IMR-90 (cell line): ENCODE results near the gene RBP4. TPM values are rescaled to one million over a fixed set of nuclear protein-coding genes. Genes with fewer than 3 reads are reported as not detected.

ENCODE experiments used
- ATAC-seq: fragments of 200-7000 bp; cut with Tn5 transposase; 2 replicates; pipeline ENCODE4 v1.9.1; 2020; ENCODE audit warnings: low read depth, mild to moderate bottlenecking, moderate library complexity
- BruUV-seq: library from RNA; stranded (reverse); fragments of 400-500 nt; replicated peaks from 2 replicates; lab custom pipeline; 2021; lab: Mats Ljungman, UMichigan
- CTCF ChIA-PET: fragments of 300-600 bp; formaldehyde crosslinking; extraction: SDS; loops from one replicate; lab custom pipeline; 2021; ENCODE audit warnings: antibody characterized with exemption; lab: Yijun Ruan, JAX
- POLR2A ChIA-PET: fragments of 300-600 bp; sonication (Branson Sonifier 250); formaldehyde crosslinking; loops from one replicate; lab custom pipeline; 2022; ENCODE audit warnings: antibody characterized with exemption; ENCODE audit not compliant: unreplicated experiment; lab: Charles Lee
- DNase-seq: peaks from one replicate; pipeline ENCODE4 v3.0.0; 2013
- H2AFZ ChIP-seq: replicated peaks from 2 replicates; pipeline ENCODE3; 2013; ENCODE audit warnings: low read length, mild to moderate bottlenecking; ENCODE audit not compliant: poor library complexity
- H2AK5ac ChIP-seq: 2 replicates; pipeline ENCODE4 v1.6.1; 2013; ENCODE audit warnings: low read depth, low read length, inconsistent platforms
- H2AK9ac ChIP-seq: replicated peaks from 2 replicates; pipeline ENCODE3; 2013; ENCODE audit warnings: mild to moderate bottlenecking, low read depth, low read length, moderate library complexity; ENCODE audit not compliant: poor library complexity
- H2BK120ac ChIP-seq: 2 replicates; pipeline ENCODE4 v1.6.1; 2013; ENCODE audit warnings: low read depth, low read length, inconsistent platforms
- H2BK15ac ChIP-seq: 3 replicates; pipeline ENCODE4 v1.6.1; 2013; ENCODE audit warnings: low read depth, low read length, inconsistent platforms
- H2BK20ac ChIP-seq: 2 replicates; pipeline ENCODE4 v1.6.1; 2013; ENCODE audit warnings: low read depth, mild to moderate bottlenecking, inconsistent platforms, low read length, moderate library complexity
- H2BK5ac ChIP-seq: 2 replicates; pipeline ENCODE4 v1.6.1; 2013; ENCODE audit warnings: mild to moderate bottlenecking, low read depth, low read length, inconsistent platforms; ENCODE audit not compliant: poor library complexity, severe bottlenecking
- H3K14ac ChIP-seq: replicated peaks from 2 replicates; pipeline ENCODE4 v1.6.1; 2013; ENCODE audit warnings: low read depth, low read length, inconsistent platforms
- H3K18ac ChIP-seq: 2 replicates; pipeline ENCODE4 v1.6.1; 2013; ENCODE audit warnings: low read depth, low read length, control low read depth
- H3K23ac ChIP-seq: 2 replicates; pipeline ENCODE4 v1.6.1; 2013; ENCODE audit warnings: low read depth, low read length, inconsistent platforms
- H3K27ac ChIP-seq: 2 replicates; pipeline ENCODE4 v1.5.1; 2013; ENCODE audit warnings: mild to moderate bottlenecking, control low read depth, low read length; ENCODE audit not compliant: insufficient read depth
- H3K27me3 ChIP-seq: 2 replicates; pipeline ENCODE4 v1.6.1; 2013; ENCODE audit warnings: low read length; ENCODE audit not compliant: control insufficient read depth, insufficient read depth
- H3K36me3 ChIP-seq: 2 replicates; pipeline ENCODE4 v1.6.1; 2013; ENCODE audit warnings: low read length, mixed read lengths; ENCODE audit not compliant: control insufficient read depth, insufficient read depth
- H3K4ac ChIP-seq: 2 replicates; pipeline ENCODE4 v1.6.1; 2013; ENCODE audit warnings: low read depth, low read length, inconsistent platforms
- H3K4me1 ChIP-seq: 2 replicates; pipeline ENCODE4 v1.6.1; 2013; ENCODE audit warnings: low read length, mixed read lengths; ENCODE audit not compliant: control insufficient read depth, insufficient read depth
- H3K4me2 ChIP-seq: 2 replicates; pipeline ENCODE4 v1.6.1; 2013; ENCODE audit warnings: low read depth, mild to moderate bottlenecking, control low read depth, low read length, moderate library complexity
- H3K4me3 ChIP-seq: 2 replicates; pipeline ENCODE4 v1.5.1; 2013; ENCODE audit warnings: low read depth, mild to moderate bottlenecking, control low read depth, low read length, moderate library complexity; ENCODE audit not compliant: insufficient read depth
- H3K56ac ChIP-seq: 2 replicates; pipeline ENCODE4 v1.6.1; 2013; ENCODE audit warnings: low read length, inconsistent platforms; ENCODE audit not compliant: insufficient read depth; ENCODE audit errors: extremely low read depth
- H3K79me1 ChIP-seq, 2 experiments: 2 replicates each; pipeline ENCODE4 v1.6.1; 2013; ENCODE audit warnings: low read length in 2 of 2, inconsistent platforms in 1 of 2, low read depth in 1 of 2
- H3K9ac ChIP-seq: 2 replicates; pipeline ENCODE4 v1.6.1; 2013; ENCODE audit warnings: low read depth, low read length, control low read depth
- H3K9me1 ChIP-seq: 2 replicates; pipeline ENCODE4 v1.6.1; 2013; ENCODE audit warnings: low read length, inconsistent platforms; ENCODE audit not compliant: insufficient read depth
- H3K9me3 ChIP-seq: 2 replicates; pipeline ENCODE4 v1.6.1; 2013; ENCODE audit warnings: low read length; ENCODE audit not compliant: control insufficient read depth, insufficient read depth
- H4K20me1 ChIP-seq: 2 replicates; pipeline ENCODE4 v1.6.1; 2013; ENCODE audit warnings: low read length, inconsistent platforms; ENCODE audit not compliant: insufficient read depth
- H4K5ac ChIP-seq: 2 replicates; pipeline ENCODE4 v1.6.1; 2013; ENCODE audit warnings: mild to moderate bottlenecking, low read depth, low read length, control low read depth
- H4K8ac ChIP-seq, 2 experiments: 2 replicates each; pipeline ENCODE4 v1.6.1; 2013; ENCODE audit warnings: low read depth in 2 of 2, low read length in 2 of 2, control low read depth in 1 of 2, inconsistent platforms in 1 of 2
- H4K91ac ChIP-seq: 2 replicates; pipeline ENCODE4 v1.6.1; 2013; ENCODE audit warnings: low read depth, low read length, inconsistent platforms; ENCODE audit not compliant: insufficient read depth
- BHLHE40 ChIP-seq: fragments of 150-350 bp; IDR thresholded peaks from 2 replicates; pipeline ENCODE4 v1.6.1; 2016; ENCODE audit warnings: mild to moderate bottlenecking, low read depth, low read length
- CHD1 ChIP-seq: IDR thresholded peaks from 2 replicates; pipeline ENCODE4 v1.6.1; 2012; ENCODE audit warnings: low read depth, low read length, improper control_type of control experiment
- FOS ChIP-seq: fragments of 150-350 bp; IDR thresholded peaks from 2 replicates; pipeline ENCODE4 v1.6.1; 2016; ENCODE audit warnings: low read depth, low read length
- MAFK ChIP-seq: IDR thresholded peaks from 2 replicates; pipeline ENCODE4 v1.6.1; 2012; ENCODE audit warnings: low read depth, low read length, improper control_type of control experiment
- MAZ ChIP-seq: IDR thresholded peaks from 2 replicates; pipeline ENCODE4 v1.6.1; 2012; ENCODE audit warnings: low read depth, mild to moderate bottlenecking, low read length, improper control_type of control experiment, moderate library complexity, borderline replicate concordance
- MXI1 ChIP-seq: IDR thresholded peaks from 2 replicates; pipeline ENCODE4 v1.6.1; 2012; ENCODE audit warnings: low read depth, mild to moderate bottlenecking, low read length, moderate library complexity, borderline replicate concordance
- NFE2L2 ChIP-seq: fragments of 150-350 bp; IDR thresholded peaks from 2 replicates; pipeline ENCODE4 v1.6.1; 2016; ENCODE audit warnings: low read depth, mild to moderate bottlenecking, low read length
- POLR2A ChIP-seq: IDR thresholded peaks from 2 replicates; pipeline ENCODE4 v1.6.1; 2012; ENCODE audit warnings: mild to moderate bottlenecking, low read depth, low read length
- RAD21 ChIP-seq: IDR thresholded peaks from 2 replicates; pipeline ENCODE4 v1.6.1; 2012; ENCODE audit warnings: low read length, improper control_type of control experiment
- SMC3 ChIP-seq: fragments of 150-350 bp; IDR thresholded peaks from 2 replicates; pipeline ENCODE4 v1.6.1; 2016; ENCODE audit warnings: low read depth, mild to moderate bottlenecking, antibody characterized with exemption, low read length, moderate library complexity
- WGBS, 2 experiments: methylation state at CpG; one replicate each; pipeline versions ENCODE4 v1.1.5 to v1.1.7; 2013; ENCODE audit warnings: missing lambda C conversion rate in 2 of 2; ENCODE audit not compliant: insufficient read length in 1 of 2; ENCODE audit errors: extremely low coverage in 2 of 2; 5-methylcytosine and 5-hydroxymethylcytosine counted together
- dilution Hi-C: fragments of 300-500 bp; cut with HindIII; formaldehyde crosslinking; loops from one replicate; pipeline ENCODE4 v1.14.3; 2018; ENCODE audit warnings: low sequenced_read_pairs; ENCODE audit not compliant: unreplicated experiment
- in situ Hi-C: fragments of 300-500 bp; cut with MboI; formaldehyde crosslinking; loops from 3 replicates; pipeline ENCODE4 v1.14.3; 2019; ENCODE audit warnings: low sequenced_read_pairs, inconsistent platforms, mixed read lengths
- intact Hi-C: fragments of 100-400 bp; cut with micrococcal nuclease; formaldehyde crosslinking; loops from 2 replicates; pipeline ENCODE4 v1.10.0; 2022
- polyA plus RNA-seq, 3 experiments: library from polyadenylated mRNA; depleted of rRNA; stranded (reverse); fragments of >200 nt; gene quantifications; 2 replicates each; pipeline ENCODE4 v1.2.3, GENCODE V29; 2012; ENCODE audit warnings: low replicate concordance in 1 of 3
- total RNA-seq: library from RNA; depleted of rRNA; stranded (reverse); fragments of >200 nt; gene quantifications from 2 replicates; pipeline ENCODE4 v1.2.3, GENCODE V29; 2012
- TF ChIP-seq, protein P1 (sequence below): fragments of 150-350 bp; IDR thresholded peaks from 2 replicates; pipeline ENCODE4 v1.6.1; 2017; ENCODE audit warnings: mild to moderate bottlenecking, antibody characterized with exemption, low read length, low read depth
- TF ChIP-seq, protein P2 (sequence below): conservative IDR thresholded peaks from 2 replicates; pipeline ENCODE4 v1.5.1; 2012; ENCODE audit warnings: mild to moderate bottlenecking, low read depth, low read length, improper control_type of control experiment
- TF ChIP-seq, protein P3 (sequence below): fragments of 150-350 bp; IDR thresholded peaks from 2 replicates; pipeline ENCODE4 v1.6.1; 2016; ENCODE audit warnings: low read depth, mild to moderate bottlenecking, low read length, moderate library complexity, borderline replicate concordance

The RBP4 gene
- total and polyA plus RNA-seq, 2 of the 4 experiments (the other 2 are of a cell fraction) = not detected

DNA sequence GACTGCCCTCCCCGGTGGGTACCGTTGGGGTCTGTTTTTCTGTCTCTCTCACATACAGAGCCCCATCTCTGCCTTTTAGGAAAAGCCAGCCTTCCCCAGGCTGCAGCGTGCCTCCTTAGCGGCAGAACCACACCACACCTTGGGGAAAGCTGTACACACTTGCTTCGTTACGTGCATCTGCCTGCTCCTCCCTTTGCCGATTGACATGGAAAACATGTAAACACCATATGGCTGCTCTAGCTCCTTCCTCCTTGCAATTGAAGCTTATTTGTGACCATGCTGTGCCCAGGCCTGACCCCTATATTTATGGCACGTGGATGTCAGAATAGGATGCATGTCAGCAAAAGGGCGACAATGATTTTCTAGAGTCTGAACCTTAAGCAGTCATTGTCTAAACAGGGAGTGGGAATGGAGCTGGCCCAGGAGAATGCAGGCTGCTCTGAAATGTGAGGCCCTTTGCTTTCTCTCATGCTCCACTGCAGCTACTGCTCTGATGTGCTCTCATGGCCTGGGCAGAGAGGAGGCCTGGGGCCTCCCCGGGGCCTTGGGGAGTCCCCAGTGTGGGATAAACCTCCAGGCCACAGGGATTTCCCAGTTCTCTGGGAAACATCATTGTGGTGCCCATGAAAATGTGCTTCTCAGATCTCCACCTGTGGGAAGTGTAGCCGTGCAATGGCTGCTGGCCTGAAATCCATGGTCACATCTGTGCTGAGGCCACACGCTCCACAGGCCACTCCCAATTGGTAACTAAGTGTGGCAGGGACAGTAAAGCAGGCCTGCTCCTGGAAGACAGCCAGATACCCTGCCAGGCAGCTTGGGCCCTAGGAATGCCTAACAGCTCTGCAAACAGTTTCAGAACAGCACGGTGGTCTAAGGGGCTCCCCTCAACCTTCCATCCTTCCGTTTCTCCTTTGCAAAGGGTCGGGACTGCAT is 29.9 kb upstream of the RBP4 start:
- no peak overlapping the region for H2BK5ac ChIP-seq
- TF ChIP-seq, protein P1, sequence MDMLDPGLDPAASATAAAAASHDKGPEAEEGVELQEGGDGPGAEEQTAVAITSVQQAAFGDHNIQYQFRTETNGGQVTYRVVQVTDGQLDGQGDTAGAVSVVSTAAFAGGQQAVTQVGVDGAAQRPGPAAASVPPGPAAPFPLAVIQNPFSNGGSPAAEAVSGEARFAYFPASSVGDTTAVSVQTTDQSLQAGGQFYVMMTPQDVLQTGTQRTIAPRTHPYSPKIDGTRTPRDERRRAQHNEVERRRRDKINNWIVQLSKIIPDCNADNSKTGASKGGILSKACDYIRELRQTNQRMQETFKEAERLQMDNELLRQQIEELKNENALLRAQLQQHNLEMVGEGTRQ = no peak
- TF ChIP-seq MXI1 (no peak), NFE2L2 (no peak), MAFK (no peak), CHD1 (no peak), RAD21 (no peak), MAZ (no peak), POLR2A (no peak), FOS (no peak), BHLHE40 (no peak), SMC3 (no peak)
- TF ChIP-seq, protein P2, sequence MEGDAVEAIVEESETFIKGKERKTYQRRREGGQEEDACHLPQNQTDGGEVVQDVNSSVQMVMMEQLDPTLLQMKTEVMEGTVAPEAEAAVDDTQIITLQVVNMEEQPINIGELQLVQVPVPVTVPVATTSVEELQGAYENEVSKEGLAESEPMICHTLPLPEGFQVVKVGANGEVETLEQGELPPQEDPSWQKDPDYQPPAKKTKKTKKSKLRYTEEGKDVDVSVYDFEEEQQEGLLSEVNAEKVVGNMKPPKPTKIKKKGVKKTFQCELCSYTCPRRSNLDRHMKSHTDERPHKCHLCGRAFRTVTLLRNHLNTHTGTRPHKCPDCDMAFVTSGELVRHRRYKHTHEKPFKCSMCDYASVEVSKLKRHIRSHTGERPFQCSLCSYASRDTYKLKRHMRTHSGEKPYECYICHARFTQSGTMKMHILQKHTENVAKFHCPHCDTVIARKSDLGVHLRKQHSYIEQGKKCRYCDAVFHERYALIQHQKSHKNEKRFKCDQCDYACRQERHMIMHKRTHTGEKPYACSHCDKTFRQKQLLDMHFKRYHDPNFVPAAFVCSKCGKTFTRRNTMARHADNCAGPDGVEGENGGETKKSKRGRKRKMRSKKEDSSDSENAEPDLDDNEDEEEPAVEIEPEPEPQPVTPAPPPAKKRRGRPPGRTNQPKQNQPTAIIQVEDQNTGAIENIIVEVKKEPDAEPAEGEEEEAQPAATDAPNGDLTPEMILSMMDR = no peak
- TF ChIP-seq, protein P3, sequence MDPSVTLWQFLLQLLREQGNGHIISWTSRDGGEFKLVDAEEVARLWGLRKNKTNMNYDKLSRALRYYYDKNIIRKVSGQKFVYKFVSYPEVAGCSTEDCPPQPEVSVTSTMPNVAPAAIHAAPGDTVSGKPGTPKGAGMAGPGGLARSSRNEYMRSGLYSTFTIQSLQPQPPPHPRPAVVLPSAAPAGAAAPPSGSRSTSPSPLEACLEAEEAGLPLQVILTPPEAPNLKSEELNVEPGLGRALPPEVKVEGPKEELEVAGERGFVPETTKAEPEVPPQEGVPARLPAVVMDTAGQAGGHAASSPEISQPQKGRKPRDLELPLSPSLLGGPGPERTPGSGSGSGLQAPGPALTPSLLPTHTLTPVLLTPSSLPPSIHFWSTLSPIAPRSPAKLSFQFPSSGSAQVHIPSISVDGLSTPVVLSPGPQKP = no peak
- dilution Hi-C loops = no loop called here
- POLR2A ChIA-PET = no interaction called here
- no peak overlapping the region for H3K4ac ChIP-seq
- WGBS, 2 experiments = 64% methylated on average over 5 of the region's 15 CpGs; no CpG with 5 or more reads in 1 of the 2 experiments
- CTCF ChIA-PET = no interaction called here
- H2BK15ac ChIP-seq = no peak overlapping the region
- no peak overlapping the region for H2BK120ac ChIP-seq
- no peaks in the 10 kb centered on the region for H3K4me1 ChIP-seq
- BruUV-seq = no TSS peak
- H4K20me1 ChIP-seq = no peaks in the 10 kb centered on the region
- no peak overlapping the region for H2AK5ac ChIP-seq
- H4K91ac ChIP-seq = no peak overlapping the region
- H3K4me2 ChIP-seq = no peak overlapping the region
- no peaks in the 10 kb centered on the region for H3K36me3 ChIP-seq
- DNase-seq (no peak), ATAC-seq (no peak)
- H4K8ac ChIP-seq = no peak overlapping the region
- no peaks in the 10 kb centered on the region for H3K9me3 ChIP-seq
- no peak overlapping the region for H3K27ac ChIP-seq
- intact Hi-C loops = no loop called here
- H3K23ac ChIP-seq = no peak overlapping the region
- H3K27me3 ChIP-seq = peaks cover 13% of the 10 kb centered on the region
- no peaks in the 10 kb centered on the region for H3K9me1 ChIP-seq
- in situ Hi-C loops = no loop called here
- no peak overlapping the region for H2AK9ac ChIP-seq
- H3K56ac ChIP-seq = no peak overlapping the region
- H3K18ac ChIP-seq = no peak overlapping the region
- H3K9ac ChIP-seq = no peak overlapping the region
- H3K14ac ChIP-seq = no peak overlapping the region
- H3K79me1 ChIP-seq = no peaks in the 10 kb centered on the region
- H2BK20ac ChIP-seq = no peak overlapping the region
- H3K4me3 ChIP-seq = no peak overlapping the region
- H4K5ac ChIP-seq = no peak overlapping the region
- H2AFZ ChIP-seq = no peak overlapping the region
